PC-9 (cell line): Measurements from ENCODE around the gene SLMAP.

ENCODE experiments used
- EZH2 ChIP-seq: fragments of 200-600 bp; sonication (generic); IDR thresholded peaks from 2 replicates; pipeline ENCODE4 v1.8.0; 2017; ENCODE audit warnings: antibody characterized with exemption, low read depth
- TF ChIP-seq, protein P1 (sequence below): fragments of 200-600 bp; sonication (generic); conservative IDR thresholded peaks from 2 replicates; pipeline ENCODE4 v1.6.1; 2017; ENCODE audit warnings: mixed run types, antibody characterized with exemption, mild to moderate bottlenecking, moderate library complexity

DNA sequence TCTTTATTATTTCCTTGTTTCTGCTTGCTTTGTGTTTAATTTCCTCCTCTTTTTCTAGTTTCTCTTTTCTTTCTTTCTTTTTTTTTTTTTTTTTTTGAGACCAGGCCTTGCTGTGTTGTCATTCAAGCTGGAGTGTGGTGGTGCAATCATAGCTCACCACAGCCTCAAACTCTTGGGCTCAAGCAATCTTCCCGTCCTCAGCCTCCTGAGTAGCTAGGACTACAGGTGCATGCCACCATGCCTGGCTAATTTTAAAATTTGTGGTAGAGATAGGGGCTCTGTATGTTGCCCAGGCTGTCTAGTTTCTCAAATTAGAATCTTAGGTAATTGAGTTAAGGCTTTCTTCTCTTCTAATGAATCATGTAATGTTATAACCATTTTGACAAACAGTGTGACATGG, 22.4 kb downstream of the SLMAP start:
- TF ChIP-seq, protein P1, sequence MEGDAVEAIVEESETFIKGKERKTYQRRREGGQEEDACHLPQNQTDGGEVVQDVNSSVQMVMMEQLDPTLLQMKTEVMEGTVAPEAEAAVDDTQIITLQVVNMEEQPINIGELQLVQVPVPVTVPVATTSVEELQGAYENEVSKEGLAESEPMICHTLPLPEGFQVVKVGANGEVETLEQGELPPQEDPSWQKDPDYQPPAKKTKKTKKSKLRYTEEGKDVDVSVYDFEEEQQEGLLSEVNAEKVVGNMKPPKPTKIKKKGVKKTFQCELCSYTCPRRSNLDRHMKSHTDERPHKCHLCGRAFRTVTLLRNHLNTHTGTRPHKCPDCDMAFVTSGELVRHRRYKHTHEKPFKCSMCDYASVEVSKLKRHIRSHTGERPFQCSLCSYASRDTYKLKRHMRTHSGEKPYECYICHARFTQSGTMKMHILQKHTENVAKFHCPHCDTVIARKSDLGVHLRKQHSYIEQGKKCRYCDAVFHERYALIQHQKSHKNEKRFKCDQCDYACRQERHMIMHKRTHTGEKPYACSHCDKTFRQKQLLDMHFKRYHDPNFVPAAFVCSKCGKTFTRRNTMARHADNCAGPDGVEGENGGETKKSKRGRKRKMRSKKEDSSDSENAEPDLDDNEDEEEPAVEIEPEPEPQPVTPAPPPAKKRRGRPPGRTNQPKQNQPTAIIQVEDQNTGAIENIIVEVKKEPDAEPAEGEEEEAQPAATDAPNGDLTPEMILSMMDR: no peak
- no peak for TF ChIP-seq EZH2
